Cardiac fibroblast (primary cell): ENCODE measurements around the gene CORIN.

ENCODE experiments used
- DNase-seq, 2 donors: peaks; one replicate each; pipeline versions ENCODE4 v3.0.0 to v3.0.0-alpha.2; 2010; ENCODE audit warnings: low read depth in 2 of 2
- H3K4me3 ChIP-seq, 2 donors: replicated peaks in 1 of 2; 1 replicate in 1 of 2; 2 replicates in 1 of 2; pipeline ENCODE4 v1.5.1; 2011; ENCODE audit warnings: low read depth in 2 of 2, low read length in 2 of 2, mild to moderate bottlenecking in 2 of 2, moderate library complexity in 1 of 2
- CTCF ChIP-seq: IDR thresholded peaks from one replicate; pipeline ENCODE4 v1.5.1; 2011; ENCODE audit warnings: low read depth, mild to moderate bottlenecking, low read length, inconsistent platforms

Gene CORIN

GRCh38 chr4:47631161-47631560 is 206.7 kb downstream of the CORIN start:
- TF ChIP-seq CTCF, result no peak
- no peak for DNase-seq
- no peak overlapping the region for H3K4me3 ChIP-seq

GRCh38 chr4:47624031-47624441 is 213.8 kb downstream of the CORIN start:
- peak; percentile 63 to 79 for DNase-seq
- no peak for TF ChIP-seq CTCF

GRCh38 chr4:47621181-47621580 is 216.7 kb downstream of the CORIN start:
- no peak overlapping the region for H3K4me3 ChIP-seq
- DNase-seq, result no peak
- no peak for TF ChIP-seq CTCF

More at GRCh38 chr4:47624031-47624441, 213.8 kb downstream of the CORIN start:
- no peak overlapping the region for H3K4me3 ChIP-seq

- no peak for TF ChIP-seq CTCF
- H3K4me3 ChIP-seq, result no peak overlapping the region
- DNase-seq, result no peak
These were observed 218.2 kb downstream of the CORIN start for GRCh38 chr4:47619691-47620090.

- no peak for DNase-seq
- H3K4me3 ChIP-seq, result no peak overlapping the region
- TF ChIP-seq CTCF, result no peak
These were observed 220.3 kb downstream of the CORIN start for GRCh38 chr4:47617607-47618006.

- no peak for TF ChIP-seq CTCF
- H3K4me3 ChIP-seq, result no peak overlapping the region
- peak; percentile 9 to 34 for DNase-seq
These were observed 222.5 kb downstream of the CORIN start for GRCh38 chr4:47615385-47615784.
